Colonic mucosa (tissue), 4 donors: ENCODE results near the gene ELF5. TPM values are rescaled to one million over a fixed set of nuclear protein-coding genes. Genes with fewer than 3 reads are reported as not detected.

Experiments
- DNase-seq: peaks from one replicate; pipeline ENCODE4 v3.0.0-alpha.2; 2020
- H3K27ac ChIP-seq: fragments of 200-600 bp; one replicate; pipeline ENCODE4 v1.8.0; 2021
- H3K27me3 ChIP-seq: fragments of 200-600 bp; one replicate; pipeline ENCODE4 v1.8.0; 2021
- H3K36me3 ChIP-seq: fragments of 200-600 bp; one replicate; pipeline ENCODE4 v1.8.0; 2021
- H3K4me1 ChIP-seq: fragments of 200-600 bp; one replicate; pipeline ENCODE4 v1.8.0; 2021; ENCODE audit warnings: mild to moderate bottlenecking
- H3K4me3 ChIP-seq: fragments of 200-600 bp; one replicate; pipeline ENCODE4 v1.8.0; 2021
- H3K9ac ChIP-seq, 2 donors: one replicate each; pipeline ENCODE4 v1.7.0; 2013; ENCODE audit warnings: control low read depth in 2 of 2, low read depth in 2 of 2, low read length in 2 of 2
- H3K9me3 ChIP-seq: fragments of 200-600 bp; one replicate; pipeline ENCODE4 v1.8.0; 2021
- CTCF ChIP-seq: fragments of 200-600 bp; IDR thresholded peaks from one replicate; pipeline ENCODE4 v1.8.0; 2022; ENCODE audit warnings: antibody characterized with exemption, mild to moderate bottlenecking
- intact Hi-C: fragments of 100-400 bp; cut with DNase I; formaldehyde crosslinking; loops from one replicate; pipeline ENCODE4 v1.14.1; 2022
- total RNA-seq, 2 donors: library from RNA; stranded (reverse); fragmentation: NEBNext Ultra II Directional in 1 of 2; extraction: Animal tissue kit (Norgen Biotek cat#: 25700) in 1 of 2; gene quantifications; one replicate each; pipeline ENCODE4 v1.2.1, GENCODE V29; 2021
- donor health status: healthy.
- donor health status: DM: no; HTN: no; CAD: no.
- donor health status: DM: no; HTN: no; CAD: no.

The ELF5 gene
- total RNA-seq, 2 donors from 2014 or later: not detected

DNA sequence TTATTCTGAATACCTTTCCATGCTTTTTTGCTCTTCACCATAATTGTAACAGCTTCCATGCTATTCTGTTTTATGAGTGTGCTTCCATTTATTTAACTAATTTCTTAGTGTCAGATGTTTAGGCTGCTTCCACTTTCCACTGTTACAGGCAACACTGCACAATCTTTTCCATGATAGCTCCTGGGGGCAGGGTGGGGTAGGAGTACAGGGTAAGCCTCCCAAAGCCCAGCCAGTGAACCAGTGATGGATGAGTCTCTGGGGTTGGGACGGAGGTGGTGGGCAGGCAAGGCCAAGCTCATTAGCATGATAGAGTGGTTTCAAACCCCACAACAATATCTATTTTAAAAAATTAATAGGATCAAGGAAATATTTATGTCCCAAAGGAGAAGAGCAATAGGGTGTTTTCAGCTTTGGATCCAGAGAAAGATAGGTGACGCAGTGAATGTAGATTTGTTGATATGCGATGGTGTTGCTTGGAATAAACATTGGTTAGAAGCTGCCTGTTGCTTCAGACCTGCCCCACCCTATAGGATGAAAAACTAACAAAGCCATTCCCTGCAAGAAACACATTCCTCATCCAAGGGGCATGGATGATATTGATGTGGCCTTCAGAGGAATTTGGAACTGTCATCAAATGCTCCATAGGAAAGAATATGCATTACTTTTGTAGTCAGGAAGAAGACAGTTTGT lies 17.1 kb upstream of the ELF5 start:
- H3K27me3 ChIP-seq: no peaks in the 10 kb centered on the region
- H3K9ac ChIP-seq: no peak overlapping the region
- no peaks in the 10 kb centered on the region for H3K9me3 ChIP-seq
- no peaks in the 10 kb centered on the region for H3K36me3 ChIP-seq
- no peak for DNase-seq
- no peak overlapping the region for H3K4me3 ChIP-seq
- TF ChIP-seq CTCF: no peak
- H3K4me1 ChIP-seq: no peaks in the 10 kb centered on the region
- intact Hi-C loops: no loop called here
- no peak overlapping the region for H3K27ac ChIP-seq

GRCh38 chr11:34529643-34530042 lies 16.0 kb upstream of the ELF5 start:
- H3K4me1 ChIP-seq: no peaks in the 10 kb centered on the region
- no peaks in the 10 kb centered on the region for H3K27me3 ChIP-seq
- no peak overlapping the region for H3K9ac ChIP-seq
- H3K9me3 ChIP-seq: no peaks in the 10 kb centered on the region
- no peak overlapping the region for H3K27ac ChIP-seq
- intact Hi-C loops: no loop called here
- H3K4me3 ChIP-seq: no peak overlapping the region
- no peak for TF ChIP-seq CTCF
- no peak for DNase-seq
- no peaks in the 10 kb centered on the region for H3K36me3 ChIP-seq

- Histone ChIP-seq H3K27me3 (no peaks in the 10 kb centered on the region), H3K4me3 (no peak overlapping the region), H3K36me3 (no peaks in the 10 kb centered on the region), H3K27ac (no peak overlapping the region), H3K4me1 (no peaks in the 10 kb centered on the region), H3K9me3 (no peaks in the 10 kb centered on the region), H3K9ac (no peak overlapping the region)
- intact Hi-C loops: no loop called here
- no peak for TF ChIP-seq CTCF
- DNase-seq: no peak
These were observed 14.5 kb upstream of the ELF5 start for GRCh38 chr11:34528072-34528471.

- intact Hi-C loops: no loop called here
- H3K27me3 ChIP-seq: no peaks in the 10 kb centered on the region
- H3K27ac ChIP-seq: no peak overlapping the region
- no peaks in the 10 kb centered on the region for H3K36me3 ChIP-seq
- H3K4me1 ChIP-seq: no peaks in the 10 kb centered on the region
- DNase-seq: no peak
- no peak overlapping the region for H3K4me3 ChIP-seq
- no peak overlapping the region for H3K9ac ChIP-seq
- no peak for TF ChIP-seq CTCF
- H3K9me3 ChIP-seq: no peaks in the 10 kb centered on the region
These were observed 12.5 kb upstream of the ELF5 start for GRCh38 chr11:34525888-34526657.

DNA sequence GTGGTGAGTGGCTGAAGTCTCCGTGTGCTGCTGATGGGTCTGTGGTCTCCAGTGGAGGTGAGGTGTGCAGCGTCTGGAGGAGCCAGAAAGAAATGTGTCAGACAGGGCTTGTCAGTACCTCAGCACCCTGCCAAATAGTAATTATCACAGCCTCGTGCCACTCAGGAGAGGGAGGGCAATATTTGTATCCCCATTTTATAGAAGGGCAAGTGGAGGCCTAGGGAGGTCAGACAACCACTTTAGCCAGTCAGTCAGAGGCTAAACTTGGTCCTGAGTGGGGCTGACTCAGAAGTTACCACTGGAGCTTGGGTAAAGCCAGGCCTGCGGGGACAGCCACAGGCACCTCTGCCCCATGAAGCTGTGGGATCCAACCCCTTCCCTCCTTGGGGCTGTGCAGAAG lies 11.5 kb upstream of the ELF5 start:
- DNase-seq: no peak
- Histone ChIP-seq H3K4me1 (no peaks in the 10 kb centered on the region), H3K36me3 (no peaks in the 10 kb centered on the region), H3K9ac (no peak overlapping the region), H3K27ac (no peak overlapping the region), H3K9me3 (no peaks in the 10 kb centered on the region), H3K27me3 (no peaks in the 10 kb centered on the region), H3K4me3 (no peak overlapping the region)
- intact Hi-C loops: no loop called here
- no peak for TF ChIP-seq CTCF
